ENCODE measurements around the gene CPN2.

- TF ChIP-seq CTCF (conservative IDR thresholded peaks at IDR 0.05 in 1 of 2, IDR thresholded peaks at IDR 0.05 in 1 of 2; ENCODE audit: extremely low read depth in 1 of 2, insufficient read depth in 1 of 2, low read depth in 1 of 2, low read length in 2 of 2) (no peak), EZH2 (IDR thresholded peaks at IDR 0.05; ENCODE audit: borderline replicate concordance, low read length) (no peak)
Observed at GRCh38 chr3:194294199-194294894, 56.8 kb downstream of the CPN2 start.

All from mammary epithelial cell (primary cell).